A549 (cell line): ENCODE data around the gene CYSRT1.

Experiments
- BHLHE40 ChIP-seq: IDR thresholded peaks from 2 replicates; pipeline ENCODE4 v1.6.1; 2012; ENCODE audit warnings: low read depth, low read length, inconsistent platforms
- POLR2A ChIP-seq: IDR thresholded peaks from 2 replicates; pipeline ENCODE4 v1.6.1; 2012; ENCODE audit warnings: mild to moderate bottlenecking, low read length
- RCOR1 ChIP-seq: fragments of 150-350 bp; IDR thresholded peaks from 2 replicates; pipeline ENCODE4 v1.6.1; 2014; ENCODE audit warnings: antibody characterized with exemption, low read length, low read depth
- ZC3H11A ChIP-seq: fragments of 450-650 bp; IDR thresholded peaks from 2 replicates; pipeline ENCODE4 v1.6.1; 2014; ENCODE audit warnings: antibody characterized with exemption, mild to moderate bottlenecking
- TF ChIP-seq, protein P1 (sequence below): fragments of >200 bp; sonication (Bioruptor Twin); formaldehyde crosslinking; IDR thresholded peaks from 3 replicates; pipeline ENCODE4 v1.5.1; 2016

- TF ChIP-seq BHLHE40 (no peak), ZC3H11A (no peak), POLR2A (no peak), RCOR1 (no peak)
- TF ChIP-seq, protein P1, sequence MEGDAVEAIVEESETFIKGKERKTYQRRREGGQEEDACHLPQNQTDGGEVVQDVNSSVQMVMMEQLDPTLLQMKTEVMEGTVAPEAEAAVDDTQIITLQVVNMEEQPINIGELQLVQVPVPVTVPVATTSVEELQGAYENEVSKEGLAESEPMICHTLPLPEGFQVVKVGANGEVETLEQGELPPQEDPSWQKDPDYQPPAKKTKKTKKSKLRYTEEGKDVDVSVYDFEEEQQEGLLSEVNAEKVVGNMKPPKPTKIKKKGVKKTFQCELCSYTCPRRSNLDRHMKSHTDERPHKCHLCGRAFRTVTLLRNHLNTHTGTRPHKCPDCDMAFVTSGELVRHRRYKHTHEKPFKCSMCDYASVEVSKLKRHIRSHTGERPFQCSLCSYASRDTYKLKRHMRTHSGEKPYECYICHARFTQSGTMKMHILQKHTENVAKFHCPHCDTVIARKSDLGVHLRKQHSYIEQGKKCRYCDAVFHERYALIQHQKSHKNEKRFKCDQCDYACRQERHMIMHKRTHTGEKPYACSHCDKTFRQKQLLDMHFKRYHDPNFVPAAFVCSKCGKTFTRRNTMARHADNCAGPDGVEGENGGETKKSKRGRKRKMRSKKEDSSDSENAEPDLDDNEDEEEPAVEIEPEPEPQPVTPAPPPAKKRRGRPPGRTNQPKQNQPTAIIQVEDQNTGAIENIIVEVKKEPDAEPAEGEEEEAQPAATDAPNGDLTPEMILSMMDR: no peak
Measured at GRCh38 chr9:137222190-137223077, 2.5 kb upstream of the CYSRT1 start, which contains the start of gene RNF208.
